Endothelial cell (in vitro differentiated cells): Measurements from ENCODE around the gene KCNAB1. TPM values are rescaled to one million over a fixed set of nuclear protein-coding genes. Genes with fewer than 3 reads are reported as not detected.

Experiments
- DNase-seq: peaks from one replicate; pipeline ENCODE4 v3.0.0; 2021; ENCODE audit warnings: low spot score
- H3K27ac Mint-ChIP-seq: one replicate; pipeline ENCODE4 v1.8.0; 2021; ENCODE audit warnings: mixed read lengths, inconsistent platforms; ENCODE audit not compliant: unreplicated experiment
- H3K27me3 Mint-ChIP-seq: one replicate; pipeline ENCODE4 v1.8.0; 2021; ENCODE audit warnings: mild to moderate bottlenecking, moderate library complexity, mixed read lengths, inconsistent platforms; ENCODE audit not compliant: unreplicated experiment
- H3K36me3 Mint-ChIP-seq: one replicate; pipeline ENCODE4 v1.8.0; 2021; ENCODE audit warnings: mild to moderate bottlenecking, low read depth, mixed read lengths, inconsistent platforms; ENCODE audit not compliant: unreplicated experiment
- H3K4me1 Mint-ChIP-seq: one replicate; pipeline ENCODE4 v1.8.0; 2021; ENCODE audit warnings: mild to moderate bottlenecking, mixed read lengths, inconsistent platforms; ENCODE audit not compliant: unreplicated experiment
- H3K4me3 Mint-ChIP-seq: one replicate; pipeline ENCODE4 v1.8.0; 2021; ENCODE audit warnings: mild to moderate bottlenecking, mixed read lengths, inconsistent platforms; ENCODE audit not compliant: unreplicated experiment
- H3K9me3 Mint-ChIP-seq: one replicate; pipeline ENCODE4 v1.8.0; 2021; ENCODE audit warnings: mixed read lengths, inconsistent platforms; ENCODE audit not compliant: unreplicated experiment
- total RNA-seq: library from RNA; stranded (reverse); fragmentation: NEBNext Ultra II Directional; extraction: Animal tissue kit (Norgen Biotek cat#: 25700); gene quantifications from one replicate; pipeline ENCODE4 v1.2.1, GENCODE V29; 2021; ENCODE audit not compliant: unreplicated experiment
- TF ChIP-seq, protein P1 (sequence below): fragments of 200-600 bp; sonication (generic); IDR thresholded peaks from one replicate; pipeline ENCODE4 v1.5.0; 2021; ENCODE audit warnings: antibody characterized with exemption; ENCODE audit not compliant: unreplicated experiment

Gene KCNAB1
- total RNA-seq, 1 donor from 2014 or later, result not detected

DNA sequence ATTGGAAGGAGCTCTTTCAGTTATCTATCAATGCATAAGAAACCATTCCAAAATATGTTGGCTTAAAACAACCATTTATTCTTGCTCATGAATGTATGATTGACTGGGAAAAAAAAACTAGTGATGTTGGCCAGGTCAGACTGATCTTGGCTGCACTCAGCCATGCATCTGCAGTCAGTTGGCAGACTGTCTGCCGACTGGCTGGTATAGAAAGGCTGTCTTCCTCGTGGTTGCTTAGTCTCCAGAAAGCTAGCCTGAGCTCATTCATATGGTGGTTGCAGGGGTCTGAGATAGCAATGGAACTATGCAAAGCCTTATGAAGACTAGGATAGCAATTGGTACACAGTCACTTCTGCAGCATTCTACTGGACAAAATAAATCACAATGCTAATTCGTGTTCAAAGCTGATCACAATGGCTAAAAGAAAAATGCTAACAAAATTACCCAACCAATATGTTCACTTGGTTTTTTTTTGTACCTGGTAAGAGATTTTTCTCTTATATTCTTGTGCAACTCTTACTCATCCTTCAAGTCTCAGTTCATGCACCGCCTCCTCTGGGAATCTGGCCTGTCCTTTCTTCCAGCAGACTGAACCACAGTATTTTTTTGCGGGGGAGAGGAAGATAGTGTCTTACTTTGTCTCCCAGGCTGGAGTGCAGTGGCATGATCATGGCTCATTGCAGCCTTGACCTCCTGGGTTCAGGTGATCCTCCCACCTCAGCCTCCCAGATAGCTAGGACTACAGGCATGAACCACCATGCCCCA, 126.8 kb downstream of the KCNAB1 start:
- H3K9me3 Mint-ChIP-seq, result no peaks in the 10 kb centered on the region
- TF ChIP-seq, protein P1, sequence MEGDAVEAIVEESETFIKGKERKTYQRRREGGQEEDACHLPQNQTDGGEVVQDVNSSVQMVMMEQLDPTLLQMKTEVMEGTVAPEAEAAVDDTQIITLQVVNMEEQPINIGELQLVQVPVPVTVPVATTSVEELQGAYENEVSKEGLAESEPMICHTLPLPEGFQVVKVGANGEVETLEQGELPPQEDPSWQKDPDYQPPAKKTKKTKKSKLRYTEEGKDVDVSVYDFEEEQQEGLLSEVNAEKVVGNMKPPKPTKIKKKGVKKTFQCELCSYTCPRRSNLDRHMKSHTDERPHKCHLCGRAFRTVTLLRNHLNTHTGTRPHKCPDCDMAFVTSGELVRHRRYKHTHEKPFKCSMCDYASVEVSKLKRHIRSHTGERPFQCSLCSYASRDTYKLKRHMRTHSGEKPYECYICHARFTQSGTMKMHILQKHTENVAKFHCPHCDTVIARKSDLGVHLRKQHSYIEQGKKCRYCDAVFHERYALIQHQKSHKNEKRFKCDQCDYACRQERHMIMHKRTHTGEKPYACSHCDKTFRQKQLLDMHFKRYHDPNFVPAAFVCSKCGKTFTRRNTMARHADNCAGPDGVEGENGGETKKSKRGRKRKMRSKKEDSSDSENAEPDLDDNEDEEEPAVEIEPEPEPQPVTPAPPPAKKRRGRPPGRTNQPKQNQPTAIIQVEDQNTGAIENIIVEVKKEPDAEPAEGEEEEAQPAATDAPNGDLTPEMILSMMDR, result no peak
- no peak overlapping the region for H3K4me3 Mint-ChIP-seq
- DNase-seq, result no peak
- H3K27ac Mint-ChIP-seq, result no peak overlapping the region
- no peaks in the 10 kb centered on the region for H3K4me1 Mint-ChIP-seq
- no peaks in the 10 kb centered on the region for H3K36me3 Mint-ChIP-seq
- H3K27me3 Mint-ChIP-seq, result no peaks in the 10 kb centered on the region

DNA sequence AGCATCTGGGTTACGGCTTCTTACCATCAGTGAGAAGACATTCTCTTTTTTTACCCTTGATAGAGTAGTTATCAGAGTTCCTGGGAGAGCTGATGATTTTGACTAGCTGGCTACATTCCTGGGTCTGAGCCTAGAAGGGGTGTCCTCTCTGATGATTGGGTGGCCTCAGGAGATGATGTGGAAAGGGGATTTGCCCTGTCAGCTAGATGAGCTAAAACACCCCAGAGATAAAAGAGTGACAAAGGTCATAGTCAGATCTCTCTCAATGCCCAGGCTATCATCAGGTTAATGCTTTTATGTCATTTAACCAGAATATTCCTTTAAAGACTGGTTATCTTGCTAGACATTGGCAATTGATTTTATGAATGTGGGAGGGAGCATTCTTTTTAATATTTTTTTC, 130.2 kb downstream of the KCNAB1 start:
- Mint-ChIP-seq H3K9me3 (no peaks in the 10 kb centered on the region), H3K27ac (no peak overlapping the region), H3K36me3 (no peaks in the 10 kb centered on the region), H3K4me1 (no peaks in the 10 kb centered on the region), H3K27me3 (peaks cover 2% of the 10 kb centered on the region), H3K4me3 (no peak overlapping the region)
- no peak for DNase-seq
- TF ChIP-seq, protein P1, result no peak

DNA sequence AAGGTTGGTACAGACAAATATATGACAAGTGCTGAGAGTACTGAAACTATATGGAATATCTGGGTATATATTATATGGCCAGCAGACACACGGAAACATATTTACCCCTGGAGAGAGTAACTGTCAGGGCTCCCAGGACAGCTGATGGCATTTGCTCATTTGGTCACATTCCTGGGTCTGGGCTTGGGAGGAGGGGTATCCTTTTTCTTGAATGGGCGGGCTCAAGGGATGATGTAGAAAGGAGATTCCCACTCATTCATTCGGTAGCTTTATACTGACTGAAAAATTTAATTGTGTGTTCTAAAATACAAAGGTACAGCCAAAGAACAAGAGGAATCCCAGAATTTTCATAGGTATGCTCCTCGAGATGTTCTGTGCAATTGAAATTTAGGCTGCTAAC, 131.0 kb downstream of the KCNAB1 start:
- no peaks in the 10 kb centered on the region for H3K4me1 Mint-ChIP-seq
- H3K9me3 Mint-ChIP-seq, result no peaks in the 10 kb centered on the region
- H3K36me3 Mint-ChIP-seq, result no peaks in the 10 kb centered on the region
- no peak for DNase-seq
- TF ChIP-seq, protein P1, result no peak
- no peak overlapping the region for H3K4me3 Mint-ChIP-seq
- H3K27me3 Mint-ChIP-seq, result peaks cover 2% of the 10 kb centered on the region
- H3K27ac Mint-ChIP-seq, result no peak overlapping the region

DNA sequence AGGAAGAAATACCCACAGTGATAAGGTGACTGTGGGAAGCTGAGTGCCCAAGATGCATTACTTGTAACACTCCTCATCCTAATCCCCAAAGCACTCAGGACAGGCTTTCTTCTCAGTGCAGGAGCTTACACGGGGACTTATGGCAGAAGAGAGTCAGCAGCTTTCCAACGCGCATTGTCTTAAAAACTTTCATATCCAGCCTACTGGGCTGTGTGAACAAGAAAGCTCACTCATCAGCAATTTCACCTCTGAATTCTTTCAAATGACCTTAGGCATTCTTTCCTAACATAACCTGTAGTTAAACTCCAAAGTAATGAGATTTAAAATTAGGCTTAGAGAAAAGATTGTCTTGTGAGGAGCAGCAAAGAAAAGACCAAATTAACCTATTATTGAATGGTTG, 132.3 kb downstream of the KCNAB1 start:
- Mint-ChIP-seq H3K36me3 (no peaks in the 10 kb centered on the region), H3K4me3 (no peak overlapping the region), H3K4me1 (no peaks in the 10 kb centered on the region), H3K27me3 (peaks cover 2% of the 10 kb centered on the region), H3K9me3 (no peaks in the 10 kb centered on the region), H3K27ac (no peak overlapping the region)
- DNase-seq, result no peak
- TF ChIP-seq, protein P1, result no peak

DNA sequence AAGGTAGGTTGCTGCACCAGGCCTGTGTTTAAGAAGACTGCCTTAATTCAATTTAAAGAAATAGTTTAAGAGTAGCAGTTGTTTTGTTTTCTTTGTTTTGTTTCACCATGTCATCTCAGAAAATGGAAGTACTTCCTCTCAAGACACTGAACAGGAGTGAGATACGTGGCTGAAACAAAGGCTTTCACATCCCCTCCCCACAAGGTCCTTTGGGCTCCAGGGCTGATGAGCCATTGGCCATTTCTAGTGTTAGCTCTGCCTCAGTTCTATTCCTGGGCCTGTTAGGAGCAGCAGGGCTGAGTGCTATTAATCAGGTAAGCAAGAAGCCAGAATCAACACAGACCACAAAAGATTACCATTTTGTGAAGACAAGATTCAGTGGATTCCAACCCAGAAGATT, 132.8 kb downstream of the KCNAB1 start:
- DNase-seq, result no peak
- Mint-ChIP-seq H3K4me3 (no peak overlapping the region), H3K27me3 (peaks cover 2% of the 10 kb centered on the region), H3K36me3 (no peaks in the 10 kb centered on the region), H3K9me3 (no peaks in the 10 kb centered on the region), H3K4me1 (no peaks in the 10 kb centered on the region), H3K27ac (no peak overlapping the region)
- TF ChIP-seq, protein P1, result no peak
